ENCODE results near the gene TFCP2L1. TPM values are rescaled to one million over a fixed set of nuclear protein-coding genes. Genes with fewer than 3 reads are reported as not detected.
A peak's percentile ranks its signal among the peaks of the same experiment; 100 is the strongest.

The TFCP2L1 gene
- total RNA-seq, 2 experiments from 2014 or later = 0.17 to 0.30 TPM

- intact Hi-C loops (cut with DNase I, micrococcal nuclease) = no loop called here
- peaks cover 9% of the 10 kb centered on the region for H3K4me1 Mint-ChIP-seq (ENCODE audit: low read depth)
- no peaks in the 10 kb centered on the region for H3K36me3 ChIP-seq (ENCODE audit: insufficient read depth, low read length)
- no peaks in the 10 kb centered on the region for H3K36me3 Mint-ChIP-seq (ENCODE audit: low read depth)
- CTCF ChIA-PET = no interaction called here
- POLR2A ChIA-PET = no interaction called here
- H3K9me3 Mint-ChIP-seq = no peaks in the 10 kb centered on the region
- H3K4me1 ChIP-seq (ENCODE audit: insufficient read depth, low read length) = peaks cover 6% of the 10 kb centered on the region
- peaks cover 48% of the 10 kb centered on the region for H3K27me3 Mint-ChIP-seq
- peaks cover 9 to 17% of the 10 kb centered on the region in 2 experiments for H3K27me3 ChIP-seq (ENCODE audit: control insufficient read depth in 1 of 2, insufficient read depth in 2 of 2, low read length in 2 of 2)
- H3K27ac Mint-ChIP-seq = no peak overlapping the region
- no peak overlapping the region for H3K27ac ChIP-seq (ENCODE audit: low read depth in 1 of 2, low read length in 2 of 2)
- ATAC-seq (ENCODE audit: poor library complexity) (no peak), DNase-seq (no peak)
- no peak overlapping the region for H3K4me3 Mint-ChIP-seq
- TF ChIP-seq CTCF (IDR thresholded peaks at IDR 0.05) = no peak
- H3K4me3 ChIP-seq (ENCODE audit: low read length) = no peak overlapping the region
- H3K9me3 ChIP-seq (ENCODE audit: control insufficient read depth in 1 of 2, insufficient read depth in 1 of 2, low read length in 2 of 2) = no peaks in the 10 kb centered on the region
These were observed 3.0 kb upstream of the TFCP2L1 start for GRCh38 chr2:121287956-121288355.

- ATAC-seq (ENCODE audit: poor library complexity) (no peak), DNase-seq (peak in 3 of 14 experiments; percentile 10 to 29 (median 27))
- no peaks in the 10 kb centered on the region for H3K9me3 Mint-ChIP-seq
- H3K27ac ChIP-seq (ENCODE audit: low read depth in 1 of 2, low read length in 2 of 2) = no peak overlapping the region
- H3K4me3 Mint-ChIP-seq = no peak overlapping the region
- no peak overlapping the region for H3K27ac Mint-ChIP-seq
- intact Hi-C loops (cut with DNase I, micrococcal nuclease) = no loop called here
- no peaks in the 10 kb centered on the region for H3K36me3 Mint-ChIP-seq (ENCODE audit: low read depth)
- no peak overlapping the region for H3K4me3 ChIP-seq (ENCODE audit: low read length)
- TF ChIP-seq CTCF (IDR thresholded peaks at IDR 0.05) = no peak
- peaks cover 11 to 24% of the 10 kb centered on the region in 2 experiments for H3K27me3 ChIP-seq (ENCODE audit: control insufficient read depth in 1 of 2, insufficient read depth in 2 of 2, low read length in 2 of 2)
- ChIA-PET POLR2A (no interaction called here), CTCF (no interaction called here)
- no peaks in the 10 kb centered on the region for H3K9me3 ChIP-seq (ENCODE audit: control insufficient read depth in 1 of 2, insufficient read depth in 1 of 2, low read length in 2 of 2)
- H3K4me1 Mint-ChIP-seq (ENCODE audit: low read depth) = peaks cover 9% of the 10 kb centered on the region
- H3K4me1 ChIP-seq (ENCODE audit: insufficient read depth, low read length) = peaks cover 6% of the 10 kb centered on the region
- H3K27me3 Mint-ChIP-seq = peaks cover 55% of the 10 kb centered on the region
- H3K36me3 ChIP-seq (ENCODE audit: insufficient read depth, low read length) = no peaks in the 10 kb centered on the region
These were observed 2.3 kb upstream of the TFCP2L1 start for GRCh38 chr2:121287146-121287798.

- DNase-seq (no peak), ATAC-seq (ENCODE audit: poor library complexity) (no peak)
- Mint-ChIP-seq H3K27ac (no peak overlapping the region), H3K36me3 (ENCODE audit: low read depth) (no peaks in the 10 kb centered on the region), H3K4me1 (ENCODE audit: low read depth) (peaks cover 9% of the 10 kb centered on the region), H3K9me3 (no peaks in the 10 kb centered on the region), H3K4me3 (no peak overlapping the region), H3K27me3 (peaks cover 58% of the 10 kb centered on the region)
- no peak for TF ChIP-seq CTCF (IDR thresholded peaks at IDR 0.05)
- ChIA-PET POLR2A (no interaction called here), CTCF (no interaction called here)
- no peaks in the 10 kb centered on the region for H3K36me3 ChIP-seq (ENCODE audit: insufficient read depth, low read length)
- no peak overlapping the region for H3K27ac ChIP-seq (ENCODE audit: low read depth in 1 of 2, low read length in 2 of 2)
- no peak overlapping the region for H3K4me3 ChIP-seq (ENCODE audit: low read length)
- no peaks in the 10 kb centered on the region for H3K9me3 ChIP-seq (ENCODE audit: control insufficient read depth in 1 of 2, insufficient read depth in 1 of 2, low read length in 2 of 2)
- intact Hi-C loops (cut with DNase I, micrococcal nuclease) = no loop called here
- peaks cover 11 to 25% of the 10 kb centered on the region in 2 experiments for H3K27me3 ChIP-seq (ENCODE audit: control insufficient read depth in 1 of 2, insufficient read depth in 2 of 2, low read length in 2 of 2)
- H3K4me1 ChIP-seq (ENCODE audit: insufficient read depth, low read length) = peaks cover 6% of the 10 kb centered on the region
These were observed 1.5 kb upstream of the TFCP2L1 start for GRCh38 chr2:121286506-121286905.
